Measurements from ENCODE around the gene ZFP36L1. TPM values are rescaled to one million over a fixed set of nuclear protein-coding genes. Genes with fewer than 3 reads are reported as not detected.
A peak's percentile ranks its signal among the peaks of the same experiment; 100 is the strongest.

Gene ZFP36L1
- total and polyA plus RNA-seq, 10 of the 15 experiments (the other 5 are each of a cell fraction or from before 2014, with no cell fraction given): 22.0 to 184 (median 66.1) TPM

GRCh38 chr14:68840454-68840853 is 47.6 kb upstream of the ZFP36L1 start:
- H4K20me1 ChIP-seq (ENCODE audit: control insufficient read depth, insufficient read depth): no peaks in the 10 kb centered on the region
- ChIA-PET POLR2A (no interaction called here), SMC1A (ENCODE audit: uncharacterized antibody, unreplicated experiment) (interaction anchor here (1.4 kb wide), 1 partner anchor 23 kb away, joined by 3 read pairs; no protein-coding TSS in a partner anchor), CTCF (interaction anchor here (0.6 to 5.2 kb wide), 2 partner anchors 16 to 896 kb away, joined by 3 to 231 read pairs; no protein-coding TSS in a partner anchor), RAD21 (ENCODE audit: unreplicated experiment) (no interaction called here)
- WGBS (ENCODE audit: insufficient coverage, insufficient replicate concordance, low lambda C conversion rate, missing lambda C conversion rate): 57% methylated on average over 2 of the region's 2 CpGs
- no peaks in the 10 kb centered on the region for H3K27me3 ChIP-seq (replicated peaks in 1 of 2; ENCODE audit: control insufficient read depth in 2 of 2, insufficient read depth in 2 of 2, low read length in 1 of 2)
- peaks cover 5% of the 10 kb centered on the region; the same call in 2 of the 3 replicates for H3K9me3 ChIP-seq (replicated peaks; ENCODE audit: control insufficient read depth, insufficient read depth, low read length)
- no TSS peak for BruUV-seq (replicated peaks)
- DNase-seq (ENCODE audit: low read depth, low spot score) (no peak), ATAC-seq (peak; percentile 78), FAIRE-seq (no peak)
- H2AFZ ChIP-seq (ENCODE audit: control insufficient read depth, low read depth, low read length): no peak overlapping the region
- no peak overlapping the region for H3K9ac ChIP-seq (ENCODE audit: control insufficient read depth, insufficient read depth, low read length)
- no peak overlapping the region for H3K4me3 ChIP-seq
- intact Hi-C loops (cut with micrococcal nuclease; ENCODE audit: unreplicated experiment) (loop anchor here (10.0 kb wide), 1 partner anchor 1006 kb away; no protein-coding TSS in a partner anchor), in situ Hi-C loops (cut with MboI) (no loop called here)
- no peaks in the 10 kb centered on the region for H3K79me2 ChIP-seq (ENCODE audit: control insufficient read depth, insufficient read depth, low read length)
- peaks cover 10% of the 10 kb centered on the region; the same call in 1 of the 2 replicates for H3K4me1 ChIP-seq (ENCODE audit: control insufficient read depth, insufficient read depth, low read length)
- H3K27ac ChIP-seq (ENCODE audit: control insufficient read depth, insufficient read depth): no peak overlapping the region
- H3K36me3 ChIP-seq (ENCODE audit: control insufficient read depth in 2 of 2, insufficient read depth in 2 of 2, low read length in 1 of 2): no peaks in the 10 kb centered on the region
- H3K4me2 ChIP-seq (ENCODE audit: control insufficient read depth, insufficient read depth): peak overlapping the region; percentile 9; the same call in 1 of the 2 replicates
- TF ChIP-seq KLF5 (IDR thresholded peaks at IDR 0.05; ENCODE audit: partially characterized antibody) (no peak), NKRF (conservative IDR thresholded peaks at IDR 0.05) (no peak), ZBTB40 (IDR thresholded peaks at IDR 0.05; ENCODE audit: borderline replicate concordance) (no peak), MEF2A (IDR thresholded peaks at IDR 0.05; ENCODE audit: insufficient read depth, low read depth, low read length) (no peak), NFIC (IDR thresholded peaks at IDR 0.05; ENCODE audit: low read depth, low read length) (no peak), NFYB (IDR thresholded peaks at IDR 0.05; ENCODE audit: insufficient read depth, low read depth, low read length) (0 out of 2 replicates have a peak, but pooled peaks have one; percentile 52), SUZ12 (IDR thresholded peaks at IDR 0.05; ENCODE audit: unreplicated experiment) (no peak), E2F8 (IDR thresholded peaks at IDR 0.05; ENCODE audit: low read depth, partially characterized antibody) (no peak), JUNB (IDR thresholded peaks at IDR 0.05) (no peak), SKIL (IDR thresholded peaks at IDR 0.05; ENCODE audit: low read depth, poor library complexity, severe bottlenecking) (no peak), ZNF207 (IDR thresholded peaks at IDR 0.05; ENCODE audit: borderline replicate concordance) (no peak), SUPT20H (IDR thresholded peaks at IDR 0.05; ENCODE audit: borderline replicate concordance, control insufficient read depth, low read depth, low read length) (no peak)

Data from GM12878 (cell line).